C1 segment of cervical spinal cord (tissue), 14 donors: ENCODE results near the gene DHRS3.
"Not testable (repeated sequence)": the region's sequence is repeated elsewhere in the genome, so short reads cannot be mapped to it uniquely, and the experiment has no call there.

Experiments used
- DNase-seq, 14 donors: peaks; one replicate each; lab custom pipeline; 2025; lab: John Stamatoyannopoulos, UW

DHRS3 gene, protein sequence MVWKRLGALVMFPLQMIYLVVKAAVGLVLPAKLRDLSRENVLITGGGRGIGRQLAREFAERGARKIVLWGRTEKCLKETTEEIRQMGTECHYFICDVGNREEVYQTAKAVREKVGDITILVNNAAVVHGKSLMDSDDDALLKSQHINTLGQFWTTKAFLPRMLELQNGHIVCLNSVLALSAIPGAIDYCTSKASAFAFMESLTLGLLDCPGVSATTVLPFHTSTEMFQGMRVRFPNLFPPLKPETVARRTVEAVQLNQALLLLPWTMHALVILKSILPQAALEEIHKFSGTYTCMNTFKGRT

DNA sequence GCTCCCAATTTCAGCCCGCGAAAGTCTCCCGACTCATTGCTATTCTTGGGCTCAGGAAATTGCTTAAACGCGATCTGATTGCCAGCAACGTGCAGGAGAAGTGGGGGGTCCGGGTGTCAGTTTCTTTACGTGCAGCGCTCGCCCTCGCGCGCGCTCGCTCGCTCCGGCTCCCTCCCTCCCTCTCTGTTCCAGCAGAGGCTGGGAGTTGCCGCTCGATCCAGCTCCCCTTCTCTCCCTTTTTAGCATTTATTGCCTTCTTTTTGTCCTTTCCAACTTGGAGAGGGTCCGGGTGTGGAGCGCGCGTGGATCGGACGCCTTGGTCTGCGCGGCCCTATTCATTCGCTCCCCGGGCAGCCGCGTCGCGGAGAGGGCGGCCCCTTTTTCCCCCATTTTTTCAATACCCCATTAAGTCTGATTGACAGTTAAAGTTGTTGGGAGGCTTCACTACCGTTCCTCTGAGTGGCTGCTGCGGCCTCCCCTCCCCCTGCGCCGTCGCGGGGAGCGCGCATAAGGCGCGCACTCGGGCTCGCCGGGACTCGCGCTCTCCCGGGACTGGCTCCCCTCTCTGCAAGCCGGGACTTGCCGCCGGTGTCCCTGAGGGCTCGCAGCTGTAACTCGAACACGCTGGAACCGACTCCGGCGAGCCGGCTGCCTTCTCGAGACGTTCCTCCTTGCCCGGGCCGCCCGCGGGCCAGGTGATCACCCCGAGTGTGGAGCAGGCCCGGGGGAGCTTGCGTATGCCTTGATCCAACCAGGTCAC lies at the start of gene DHRS3:
TSS of gene DHRS3 (minus strand) at position 310 of the 760 bp plus-strand sequence. CDS start 862 bp downstream, outside the sequence.
- DNase-seq: peak in 12 of 14 donors; percentile 27 to 80 (median 62)

DNA sequence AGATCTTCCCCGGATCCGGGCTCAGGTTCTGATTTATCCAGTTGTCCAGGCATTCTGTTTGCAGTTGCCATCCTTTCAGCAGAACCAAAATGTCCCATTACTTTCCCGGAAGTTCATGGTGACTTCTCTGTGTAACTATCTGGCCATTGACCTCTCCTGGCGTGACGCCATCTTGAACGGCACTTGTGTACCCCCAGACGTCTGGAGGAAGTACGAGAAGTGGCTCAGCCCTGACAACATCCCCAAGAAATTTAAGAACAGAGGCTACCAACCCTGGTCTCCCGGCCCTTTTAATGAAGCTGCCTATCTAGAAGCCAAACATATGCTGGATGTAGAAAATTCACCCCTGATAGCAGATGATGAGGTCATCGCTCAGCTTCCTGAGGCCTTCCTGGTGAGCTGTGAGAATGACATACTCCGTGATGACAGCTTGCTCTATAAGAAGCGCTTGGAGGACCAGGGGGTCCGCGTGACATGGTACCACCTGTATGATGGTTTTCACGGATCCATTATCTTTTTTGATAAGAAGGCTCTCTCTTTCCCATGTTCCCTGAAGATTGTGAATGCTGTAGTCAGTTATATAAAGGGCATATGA lies 48.2 kb upstream of the DHRS3 start:
- DNase-seq: no peak

DNA sequence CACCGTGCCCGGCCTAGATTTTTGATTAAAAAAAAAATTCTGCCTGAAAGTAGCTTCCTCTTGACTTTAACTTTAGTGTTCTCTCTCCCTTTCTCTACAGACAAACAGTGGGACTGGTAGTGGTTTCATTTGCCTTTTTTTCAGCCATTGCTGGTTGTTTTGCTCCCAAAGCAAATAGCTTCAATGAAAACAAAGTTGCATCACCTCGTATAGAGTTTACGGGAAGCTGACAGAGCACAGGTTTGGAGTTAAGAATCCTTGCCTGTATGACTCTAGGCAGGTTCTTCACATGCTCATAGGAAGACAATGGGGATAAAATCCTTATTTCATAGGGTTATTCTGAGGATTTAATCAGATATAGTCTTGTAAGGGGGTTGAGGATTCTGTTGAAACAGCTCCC lies 47.5 kb upstream of the DHRS3 start:
- DNase-seq: no peak

DNA sequence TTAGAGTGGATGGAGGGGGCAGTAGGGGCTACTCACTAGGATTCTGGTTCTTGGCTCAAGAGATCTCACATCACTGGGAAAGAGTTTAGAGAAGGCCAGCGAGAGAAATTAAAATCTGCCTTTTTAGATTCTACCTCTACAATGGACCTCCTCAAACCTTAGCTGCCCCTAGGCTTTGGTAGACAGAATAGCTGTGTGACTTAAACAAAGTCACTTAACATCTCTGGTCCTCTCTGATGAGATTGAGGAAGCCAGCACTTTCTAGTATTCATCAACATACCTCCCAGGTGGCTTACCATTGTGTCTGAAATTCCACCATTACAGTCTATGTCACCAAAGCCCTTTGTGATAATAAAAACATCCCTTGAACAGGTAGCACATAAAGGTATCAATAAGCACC lies 44.5 kb upstream of the DHRS3 start:
- DNase-seq: no peak

DNA sequence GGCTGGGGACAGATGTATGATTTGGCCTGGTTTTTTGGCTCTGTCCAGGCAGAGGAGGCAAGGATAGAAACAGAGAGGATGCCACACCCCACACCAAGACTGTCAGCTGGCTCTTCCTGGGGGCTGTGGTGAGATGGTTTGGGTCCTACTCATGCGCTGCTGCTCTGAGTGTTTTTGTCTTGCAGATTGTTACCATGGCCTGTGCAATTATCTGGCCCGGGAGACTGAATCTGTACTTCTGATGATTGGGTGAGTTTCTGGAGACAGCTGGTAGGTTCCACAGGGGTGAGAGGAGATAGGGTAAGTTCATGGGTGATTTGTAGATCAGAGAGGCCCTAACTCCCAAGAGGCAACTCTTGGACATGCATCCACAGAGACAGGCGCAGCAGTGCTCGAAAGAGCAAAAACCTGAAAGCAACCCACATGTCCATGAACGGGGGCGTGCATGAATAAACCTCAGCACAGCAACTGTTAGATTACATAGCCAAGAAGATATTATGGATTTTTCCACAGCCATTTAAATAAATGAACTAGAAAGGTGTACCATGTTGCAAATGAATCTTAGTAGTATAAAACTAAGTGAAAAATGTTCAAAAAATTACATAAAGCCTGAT lies 43.7 kb upstream of the DHRS3 start:
- DNase-seq: no peak

DNA sequence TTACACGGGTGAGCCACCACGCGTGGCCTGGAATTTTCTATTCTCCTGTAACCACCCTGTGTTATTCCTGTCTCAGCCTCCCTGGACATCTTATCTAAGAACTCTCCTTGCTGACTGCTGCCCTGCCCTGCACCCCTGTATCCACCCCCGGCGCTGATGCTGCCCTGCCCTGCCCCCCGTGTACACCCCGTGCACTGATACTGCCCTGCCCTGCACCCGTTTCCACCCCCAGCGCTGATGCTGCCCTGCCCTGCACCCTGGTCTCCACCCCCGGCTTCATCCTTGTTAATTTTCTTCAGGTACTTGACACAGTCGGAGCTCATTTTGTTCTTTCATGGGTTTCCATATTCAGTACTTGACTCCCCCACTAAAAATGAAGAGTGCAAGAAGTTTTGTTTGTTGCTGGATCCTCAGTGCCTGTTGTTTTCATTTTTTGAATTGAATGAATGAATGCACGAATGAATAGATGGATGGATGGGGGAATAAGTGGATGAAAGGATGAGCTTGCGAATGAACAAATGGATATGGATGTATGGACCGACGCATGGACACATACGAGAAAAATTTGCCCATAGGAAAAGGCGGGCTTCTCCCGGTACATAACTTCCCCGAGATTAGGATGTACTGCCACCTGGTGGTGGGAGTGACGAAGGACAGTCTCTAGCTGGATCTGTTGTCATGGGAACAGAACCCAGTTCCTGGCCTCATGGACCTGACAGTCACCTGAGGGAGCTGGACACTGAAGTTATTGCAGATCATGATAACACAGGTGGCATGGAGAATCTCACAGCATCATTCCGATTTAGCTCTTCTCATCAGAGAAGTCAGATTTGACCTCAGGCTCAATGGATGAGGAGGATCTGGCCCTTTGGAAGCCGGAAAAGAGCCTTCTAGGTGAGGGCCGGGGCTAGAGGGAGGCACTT lies 40.8 kb upstream of the DHRS3 start:
- DNase-seq: peak in 9 of 14 donors; percentile 3 to 64 (median 38)

DNA sequence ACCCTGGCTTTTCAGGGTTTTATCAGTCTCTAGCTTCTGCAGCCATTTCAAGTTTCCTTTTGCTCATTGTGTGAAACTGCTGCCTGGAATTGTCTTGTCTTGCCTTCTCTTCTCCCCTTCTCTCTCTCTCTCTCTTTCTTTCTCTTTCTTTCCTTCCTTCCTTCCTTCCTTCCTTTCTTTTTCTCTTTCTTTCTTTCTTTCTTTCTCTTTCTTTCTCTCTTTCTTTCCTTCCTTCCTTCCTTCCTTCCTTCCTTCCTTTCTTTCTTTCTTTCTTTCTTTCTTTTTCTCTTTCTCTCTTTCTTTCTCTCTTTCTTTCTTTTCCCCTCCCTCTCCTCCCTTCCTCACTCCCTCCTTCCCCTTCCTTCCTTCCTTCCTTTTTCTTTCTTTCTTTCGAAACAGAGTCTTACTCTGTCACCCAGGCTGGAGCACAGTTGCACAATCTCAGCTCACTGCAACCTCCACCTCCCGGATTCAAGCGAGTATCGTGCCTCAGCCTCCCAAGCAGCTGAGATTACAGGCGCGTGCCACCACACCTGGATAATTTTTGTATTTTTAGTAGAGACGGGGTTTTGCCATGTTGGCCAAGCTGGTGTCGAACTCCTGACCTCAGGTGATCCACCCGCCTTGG lies 40.0 kb upstream of the DHRS3 start:
- not testable (repeated sequence) for DNase-seq

DNA sequence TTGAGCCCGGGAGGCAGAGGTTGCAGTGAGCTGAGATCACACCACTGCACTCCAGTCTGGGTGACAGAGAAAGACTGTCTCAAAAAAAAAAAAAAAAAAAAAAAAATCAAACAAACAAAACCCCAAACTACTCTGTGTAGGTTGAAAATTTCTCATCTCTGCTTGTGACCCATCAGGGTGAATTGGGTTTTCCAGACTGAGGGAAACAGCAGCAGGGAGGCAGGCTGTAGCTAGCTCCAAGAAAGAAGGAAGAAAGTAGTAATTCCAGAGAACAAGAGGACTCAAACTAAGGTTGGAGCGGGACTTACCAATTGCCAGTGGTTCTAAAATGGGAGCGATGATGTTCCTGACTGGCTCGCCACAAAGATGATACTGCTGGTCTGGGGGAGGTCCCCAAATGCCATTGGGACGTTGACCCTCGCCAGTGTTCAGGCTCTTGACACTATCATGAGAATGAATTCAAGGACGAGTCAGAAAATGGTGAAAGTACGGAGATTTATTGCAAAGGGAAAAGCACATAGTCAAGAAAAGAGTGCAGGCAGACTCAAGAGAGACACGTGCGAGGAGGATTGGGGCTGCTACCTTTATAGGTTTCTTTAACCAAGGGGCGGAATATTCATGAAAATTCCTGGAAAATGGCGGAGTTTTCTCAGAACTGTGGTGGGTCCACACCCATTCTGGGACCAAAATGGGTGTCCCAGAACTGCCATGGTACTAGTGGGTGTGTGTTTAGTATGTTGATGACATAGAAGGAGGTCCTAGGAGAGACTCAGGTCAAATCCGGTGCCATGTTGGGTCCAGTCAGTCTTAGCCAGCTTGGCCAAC lies 39.3 kb upstream of the DHRS3 start:
- DNase-seq: no peak

DNA sequence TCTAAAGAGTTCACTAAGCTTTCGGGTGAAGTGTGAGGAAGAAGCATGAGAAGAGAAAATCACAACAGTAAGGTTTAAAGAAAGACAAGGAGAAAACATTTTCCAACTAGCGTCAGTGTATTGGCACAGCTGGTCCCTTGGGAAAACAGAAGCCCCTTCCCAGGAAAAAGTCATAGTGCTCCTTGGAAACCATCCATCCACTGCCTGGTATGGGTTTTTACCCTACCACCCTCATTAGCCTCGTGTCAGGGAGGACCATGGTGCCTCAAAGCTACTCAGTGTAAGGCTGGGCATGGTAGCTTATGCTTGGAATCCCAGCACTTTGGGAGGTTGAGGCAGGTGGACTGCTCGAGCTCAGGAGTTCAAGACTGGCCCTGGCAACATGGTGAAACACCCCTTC lies 38.6 kb upstream of the DHRS3 start:
- DNase-seq: no peak

DNA sequence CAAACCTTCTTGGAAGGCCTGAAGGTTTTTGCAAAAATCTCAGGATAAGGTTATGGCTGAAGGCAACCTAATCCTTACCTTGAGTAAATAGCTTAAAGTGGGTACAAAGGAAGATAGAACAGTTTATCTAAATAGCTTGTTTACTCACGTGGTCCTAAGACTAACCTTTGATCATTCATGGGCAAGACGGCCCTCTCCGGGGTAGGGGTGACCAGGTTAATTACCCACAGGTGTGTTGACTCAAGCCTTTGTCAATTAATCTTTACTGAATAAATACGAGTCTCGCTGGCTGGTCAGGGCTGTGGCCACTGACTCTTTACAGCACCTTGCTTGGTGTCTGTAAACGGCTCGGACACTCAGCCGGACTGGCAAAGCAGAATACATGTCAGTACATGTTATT lies 36.6 kb upstream of the DHRS3 start:
- no peak for DNase-seq

DNA sequence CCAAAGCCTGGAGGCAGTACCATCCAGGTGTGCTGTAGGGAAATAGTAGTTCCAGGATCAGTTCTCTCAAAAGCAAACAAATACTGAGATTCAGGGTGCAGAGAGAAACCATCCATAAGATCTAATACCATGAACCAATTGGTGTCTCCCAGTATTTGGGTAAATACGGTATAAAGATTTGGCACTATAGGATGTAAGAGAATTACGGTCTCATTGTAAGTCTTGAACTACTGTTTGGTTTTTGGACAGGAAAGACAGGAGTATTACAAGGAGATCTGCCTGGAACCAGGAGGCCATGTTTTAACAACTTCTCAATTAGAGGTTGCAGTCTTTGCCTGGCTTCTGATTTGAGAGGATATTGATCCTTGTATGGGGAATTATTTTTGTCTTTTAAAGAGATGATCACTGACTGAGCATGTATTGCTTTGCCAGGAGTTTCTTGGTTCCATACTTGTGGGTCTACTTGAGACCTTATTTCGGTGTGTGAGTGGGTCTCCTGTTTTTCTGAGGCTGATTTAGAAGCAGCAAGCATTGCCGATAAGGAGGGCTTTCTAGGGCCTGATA lies 36.1 kb upstream of the DHRS3 start:
- no peak for DNase-seq

DNA sequence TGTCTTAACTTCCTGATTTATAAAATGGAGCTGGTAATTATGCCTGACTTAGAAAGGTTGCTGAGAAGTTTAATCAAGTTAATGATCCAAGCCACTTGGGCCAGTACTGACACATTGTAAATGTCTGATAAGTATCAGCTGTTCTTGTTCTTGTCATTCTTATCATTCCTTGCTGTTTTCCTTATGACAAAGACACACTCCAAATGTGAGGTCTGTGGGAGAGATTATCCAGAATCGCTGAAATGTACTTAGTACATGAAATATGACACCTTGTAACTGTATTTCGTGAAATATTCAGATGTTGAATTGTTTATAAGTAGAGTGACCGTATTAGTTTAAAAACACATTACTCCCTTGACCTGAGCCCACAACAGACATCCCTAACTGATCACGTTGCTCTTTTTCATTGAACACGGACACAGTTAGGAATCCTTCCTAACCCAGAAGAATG lies 32.0 kb upstream of the DHRS3 start:
- DNase-seq: no peak

DNA sequence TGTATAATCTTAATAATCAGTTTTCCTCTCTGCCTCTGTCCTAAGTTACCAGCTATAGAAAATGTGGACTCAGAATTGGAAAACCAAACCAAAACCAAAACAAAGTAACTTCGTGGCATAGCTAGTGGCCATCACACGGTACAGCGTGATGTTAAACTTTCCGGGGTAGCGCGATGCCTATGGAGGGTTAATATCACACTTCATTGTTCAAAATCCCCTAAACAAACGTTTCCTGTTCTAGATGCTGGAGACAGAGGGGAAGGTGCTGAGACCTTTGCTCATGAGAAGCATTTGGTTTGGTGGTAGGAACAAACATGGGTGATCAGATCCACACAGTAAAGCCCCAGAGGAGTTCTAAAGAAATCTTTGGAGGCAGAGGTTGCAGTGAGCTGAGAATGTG lies 30.7 kb upstream of the DHRS3 start:
- no peak for DNase-seq

DNA sequence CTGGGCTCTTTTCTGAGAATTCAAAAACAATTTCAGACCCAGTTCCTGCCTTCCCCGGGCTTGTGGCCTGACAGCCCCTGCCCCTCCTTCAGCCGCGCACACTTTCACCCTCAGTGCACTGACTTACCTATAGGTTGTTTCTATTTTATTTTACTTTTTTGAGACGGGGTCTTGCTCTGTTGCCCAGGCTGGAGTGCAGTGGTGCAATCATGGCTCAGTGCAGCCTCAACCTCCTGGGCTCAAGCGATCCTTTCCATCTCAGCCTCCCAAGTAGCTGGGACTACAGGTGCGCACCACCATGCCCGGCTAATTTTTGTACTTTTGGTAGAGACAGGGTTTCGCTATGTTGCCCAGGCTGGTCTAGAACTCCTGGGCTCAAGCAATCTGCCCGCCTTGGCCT lies 27.4 kb upstream of the DHRS3 start:
- DNase-seq: not testable (repeated sequence)

DNA sequence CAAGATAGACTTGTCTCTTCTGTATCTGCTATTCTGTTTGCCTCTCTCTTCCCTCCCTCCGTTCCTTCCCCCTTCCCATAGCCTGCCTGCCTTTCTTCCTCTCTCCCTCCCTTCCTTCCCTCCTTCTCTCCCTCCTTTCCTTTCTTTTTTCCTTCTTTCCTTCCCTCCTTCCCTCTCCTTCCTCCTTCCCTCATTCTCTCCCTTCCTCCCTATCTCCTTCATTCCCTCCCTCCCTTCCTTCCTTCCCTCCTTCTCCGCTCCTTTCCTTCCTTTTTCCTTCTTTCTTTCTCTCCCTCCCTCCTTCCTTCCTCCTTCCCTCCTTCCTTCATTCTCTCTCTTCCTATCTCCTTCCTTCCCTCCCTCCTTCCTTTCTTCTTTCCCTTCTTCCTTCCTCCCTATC lies 26.8 kb upstream of the DHRS3 start:
- no peak for DNase-seq

DNA sequence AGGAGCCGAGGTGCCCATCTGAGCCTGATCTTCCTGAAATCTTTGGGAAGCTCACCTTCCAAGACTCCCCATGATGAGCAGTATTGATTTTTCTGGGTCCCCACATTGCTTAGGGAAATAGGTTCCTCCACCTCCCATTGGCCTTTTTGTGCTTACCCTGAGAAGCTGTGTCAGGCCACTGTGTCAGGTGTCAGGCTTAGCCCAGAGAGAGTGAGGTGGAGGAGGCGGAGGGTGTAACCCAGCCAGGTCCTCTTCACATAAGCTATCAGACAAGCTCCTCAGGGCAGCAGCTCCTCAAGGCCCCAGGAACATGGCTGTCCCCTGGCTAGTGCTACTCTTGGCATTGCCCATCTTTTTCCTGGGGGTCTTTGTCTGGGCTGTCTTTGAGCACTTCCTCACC lies 26.2 kb upstream of the DHRS3 start:
- DNase-seq: no peak

DNA sequence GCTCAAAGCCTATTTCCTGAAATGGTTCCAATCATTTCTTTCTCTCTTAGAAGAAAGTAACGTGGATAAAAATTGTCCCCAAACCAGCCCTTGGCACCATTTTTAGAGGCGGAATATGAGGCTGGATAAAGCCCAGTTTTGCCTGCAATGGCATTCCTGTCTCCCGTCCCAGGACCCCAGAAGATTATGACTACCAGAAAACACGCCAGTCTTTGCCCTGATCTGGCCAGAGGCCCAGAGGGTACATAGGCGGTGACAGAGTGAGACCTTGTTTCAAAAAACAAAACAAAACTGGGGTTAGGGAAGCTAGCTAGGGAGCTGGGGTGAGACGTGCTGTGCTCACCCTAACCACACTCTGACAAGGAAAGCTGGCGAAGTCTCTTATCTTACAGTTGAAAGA lies 25.8 kb upstream of the DHRS3 start, which contains the start of gene AADACL4:
TSS of gene AADACL4 (plus strand) at position 301 of the 400 bp plus-strand sequence. CDS start 462 bp downstream, outside the sequence.
- no peak for DNase-seq

DNA sequence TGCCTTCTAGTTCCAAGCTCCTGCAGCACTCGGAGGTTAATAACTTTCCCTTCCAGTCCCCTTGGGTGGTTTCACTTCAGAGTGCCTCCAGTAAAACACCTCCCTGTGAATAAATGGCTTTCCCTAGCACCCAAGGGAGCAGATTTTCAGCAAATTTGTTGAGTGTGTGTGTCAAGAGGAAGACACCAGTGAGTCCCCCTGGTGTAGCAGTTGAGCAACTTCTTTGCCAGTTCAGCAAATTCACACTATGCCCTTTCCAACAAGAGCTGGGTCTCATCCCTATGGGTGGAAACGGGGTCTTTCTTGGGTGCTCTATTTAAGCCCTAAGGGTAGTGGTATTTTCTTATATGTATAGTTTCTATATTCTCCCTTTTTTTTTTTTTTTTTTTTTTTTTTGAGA lies 25.1 kb upstream of the DHRS3 start:
- DNase-seq: no peak

DNA sequence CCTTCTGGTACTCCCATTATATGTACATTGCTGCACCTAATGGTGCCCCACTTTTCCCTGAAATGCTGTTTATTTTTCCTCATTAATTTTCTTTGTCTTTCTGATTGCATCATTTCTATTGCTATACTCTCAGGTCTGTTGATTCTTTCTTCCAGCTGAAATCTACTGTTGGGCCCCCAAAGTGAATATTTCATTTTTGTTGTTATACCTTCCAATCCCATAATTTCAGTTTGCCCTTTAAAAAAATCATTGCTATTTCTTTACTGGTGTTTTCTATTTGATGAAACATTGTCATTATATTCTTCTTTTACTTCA lies 22.9 kb upstream of the DHRS3 start:
- no peak for DNase-seq
